ENCODE results near the gene RPS21. TPM values are rescaled to one million over a fixed set of nuclear protein-coding genes. Genes with fewer than 3 reads are reported as not detected.

Gene RPS21
- total RNA-seq, 1 experiment from 2014 or later: 1,761 TPM

DNA sequence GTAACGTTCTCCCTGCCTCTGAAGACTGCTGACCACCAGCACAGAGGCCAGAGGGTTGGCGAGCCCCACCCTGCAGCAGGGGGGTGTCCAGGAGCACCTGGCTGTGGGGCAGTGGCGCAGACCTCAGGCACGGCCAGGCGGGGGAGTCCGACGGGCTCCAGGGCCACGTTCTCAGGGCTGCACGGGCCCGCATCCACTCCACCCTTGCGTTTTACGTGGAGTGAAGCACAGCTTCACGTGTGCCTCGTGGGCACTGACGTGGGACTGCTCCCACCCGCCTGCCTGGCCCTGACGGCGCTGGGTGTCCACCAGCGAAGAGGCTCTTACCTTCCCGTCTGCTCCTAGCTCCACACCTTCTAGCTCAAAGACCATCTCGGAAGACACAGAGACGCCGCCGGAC lies 6.9 kb downstream of the RPS21 start:
- no peak overlapping the region for H3K4me3 ChIP-seq (ENCODE audit: low read depth in 2 of 2, low read length in 2 of 2)
- no peaks in the 10 kb centered on the region for H3K9me3 ChIP-seq (ENCODE audit: control insufficient read depth, insufficient read depth, low read depth, low read length)
- DNase-seq (ENCODE audit: low read depth, low spot score) (no peak), ATAC-seq (no peak)
- H3K27ac ChIP-seq (ENCODE audit: low read length): no peak overlapping the region
- H3K36me3 ChIP-seq (ENCODE audit: control insufficient read depth, insufficient read depth, low read length): peaks cover 2% of the 10 kb centered on the region; the same call in 1 of the 2 replicates
- H3K27me3 ChIP-seq (ENCODE audit: control insufficient read depth, insufficient read depth, low read length): no peaks in the 10 kb centered on the region
- POLR2A ChIA-PET: no interaction called here
- H3K4me1 ChIP-seq (ENCODE audit: control insufficient read depth, insufficient read depth, low read length): peaks cover 13% of the 10 kb centered on the region
- CTCF ChIA-PET: no interaction called here
- intact Hi-C loops (cut with micrococcal nuclease; ENCODE audit: unreplicated experiment) (no loop called here), in situ Hi-C loops (cut with HindIII; ENCODE audit: low pct_unique_long_range_greater_than_20kb, low sequenced_read_pairs) (no loop called here)
- TF ChIP-seq POLR2AphosphoS5 (IDR thresholded peaks at IDR 0.05; ENCODE audit: low read depth, low read length): no peak
- no peak for TF ChIP-seq CTCF (IDR thresholded peaks at IDR 0.05)
- TF ChIP-seq SIN3A (IDR thresholded peaks at IDR 0.05; ENCODE audit: borderline replicate concordance, insufficient read depth, low read depth, low read length): no peak
- TF ChIP-seq REST (IDR thresholded peaks at IDR 0.05; ENCODE audit: insufficient read depth in 1 of 2, low read depth in 2 of 2, low read length in 1 of 2): no peak
- TF ChIP-seq TCF7L2 (IDR thresholded peaks at IDR 0.05; ENCODE audit: low read depth, low read length): no peak
- BruUV-seq (replicated peaks): no TSS peak

GRCh38 chr20:62394248-62395245 lies 7.6 kb downstream of the RPS21 start:
- CTCF ChIA-PET: interaction anchor here (1.1 kb wide), 1 partner anchor 8 kb away, joined by 5 read pairs; the partner anchor contains the start of gene RPS21

More at GRCh38 chr20:62394248-62395245, 7.6 kb downstream of the RPS21 start:
- Histone ChIP-seq H3K9me3 (ENCODE audit: control insufficient read depth, insufficient read depth, low read depth, low read length) (no peaks in the 10 kb centered on the region), H3K4me1 (ENCODE audit: control insufficient read depth, insufficient read depth, low read length) (peaks cover 6% of the 10 kb centered on the region), H3K4me3 (ENCODE audit: low read depth in 2 of 2, low read length in 2 of 2) (no peak overlapping the region), H3K27ac (ENCODE audit: low read length) (no peak overlapping the region), H3K27me3 (ENCODE audit: control insufficient read depth, insufficient read depth, low read length) (no peaks in the 10 kb centered on the region), H3K36me3 (ENCODE audit: control insufficient read depth, insufficient read depth, low read length) (no peaks in the 10 kb centered on the region)
- intact Hi-C loops (cut with micrococcal nuclease; ENCODE audit: unreplicated experiment) (no loop called here), in situ Hi-C loops (cut with HindIII; ENCODE audit: low pct_unique_long_range_greater_than_20kb, low sequenced_read_pairs) (no loop called here)
- no peak for DNase-seq (ENCODE audit: low read depth, low spot score)
- ATAC-seq: no peak
- TF ChIP-seq POLR2AphosphoS5 (IDR thresholded peaks at IDR 0.05; ENCODE audit: low read depth, low read length) (no peak), CTCF (IDR thresholded peaks at IDR 0.05) (no peak), SIN3A (IDR thresholded peaks at IDR 0.05; ENCODE audit: borderline replicate concordance, insufficient read depth, low read depth, low read length) (no peak), TCF7L2 (IDR thresholded peaks at IDR 0.05; ENCODE audit: low read depth, low read length) (no peak), REST (IDR thresholded peaks at IDR 0.05; ENCODE audit: insufficient read depth in 1 of 2, low read depth in 2 of 2, low read length in 1 of 2) (no peak)
- BruUV-seq (replicated peaks): no TSS peak
- POLR2A ChIA-PET: no interaction called here
